ENCODE results near the gene DRGX.

DNA sequence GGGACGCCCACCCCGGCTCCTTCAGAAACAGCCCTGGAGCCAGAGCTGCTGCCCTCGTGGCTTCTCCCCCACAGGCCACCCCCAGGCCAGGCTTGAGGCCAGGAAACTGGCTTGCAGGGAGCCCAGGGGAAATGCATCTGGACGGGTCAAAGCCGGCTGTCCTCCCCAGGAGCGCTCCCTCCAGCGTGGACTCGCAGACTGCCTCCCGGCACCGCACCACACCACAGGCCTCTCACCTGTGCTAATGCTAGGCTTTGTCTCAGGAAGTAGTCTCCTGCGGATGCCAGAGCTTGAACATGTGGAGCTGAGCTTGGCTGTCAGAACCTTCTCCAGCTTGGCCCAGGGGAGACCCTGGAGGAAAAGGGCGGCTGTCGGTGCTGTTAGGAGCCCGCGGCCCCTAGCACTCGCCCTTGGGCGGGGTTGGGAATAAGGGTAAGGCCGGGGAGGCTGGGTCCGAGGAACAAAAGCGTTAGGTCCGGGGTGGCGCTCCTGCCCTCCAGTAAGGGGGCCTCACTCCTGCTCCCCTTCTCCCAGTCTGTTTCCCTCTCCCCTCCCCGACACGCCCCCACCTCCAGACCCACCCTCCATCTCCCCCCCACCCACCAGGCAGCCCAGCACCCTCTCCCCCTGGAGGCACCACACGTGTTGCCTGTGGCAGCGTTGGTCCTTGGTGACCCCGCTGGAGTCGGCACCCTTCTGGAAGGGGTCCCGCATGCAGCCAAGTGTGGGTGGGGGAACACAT, 21.6 kb upstream of the DRGX start:
- TF ChIP-seq, protein P1, sequence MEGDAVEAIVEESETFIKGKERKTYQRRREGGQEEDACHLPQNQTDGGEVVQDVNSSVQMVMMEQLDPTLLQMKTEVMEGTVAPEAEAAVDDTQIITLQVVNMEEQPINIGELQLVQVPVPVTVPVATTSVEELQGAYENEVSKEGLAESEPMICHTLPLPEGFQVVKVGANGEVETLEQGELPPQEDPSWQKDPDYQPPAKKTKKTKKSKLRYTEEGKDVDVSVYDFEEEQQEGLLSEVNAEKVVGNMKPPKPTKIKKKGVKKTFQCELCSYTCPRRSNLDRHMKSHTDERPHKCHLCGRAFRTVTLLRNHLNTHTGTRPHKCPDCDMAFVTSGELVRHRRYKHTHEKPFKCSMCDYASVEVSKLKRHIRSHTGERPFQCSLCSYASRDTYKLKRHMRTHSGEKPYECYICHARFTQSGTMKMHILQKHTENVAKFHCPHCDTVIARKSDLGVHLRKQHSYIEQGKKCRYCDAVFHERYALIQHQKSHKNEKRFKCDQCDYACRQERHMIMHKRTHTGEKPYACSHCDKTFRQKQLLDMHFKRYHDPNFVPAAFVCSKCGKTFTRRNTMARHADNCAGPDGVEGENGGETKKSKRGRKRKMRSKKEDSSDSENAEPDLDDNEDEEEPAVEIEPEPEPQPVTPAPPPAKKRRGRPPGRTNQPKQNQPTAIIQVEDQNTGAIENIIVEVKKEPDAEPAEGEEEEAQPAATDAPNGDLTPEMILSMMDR (IDR thresholded peaks at IDR 0.05; ENCODE audit: insufficient read depth, low read length) = no peak
- TF ChIP-seq, protein P2, sequence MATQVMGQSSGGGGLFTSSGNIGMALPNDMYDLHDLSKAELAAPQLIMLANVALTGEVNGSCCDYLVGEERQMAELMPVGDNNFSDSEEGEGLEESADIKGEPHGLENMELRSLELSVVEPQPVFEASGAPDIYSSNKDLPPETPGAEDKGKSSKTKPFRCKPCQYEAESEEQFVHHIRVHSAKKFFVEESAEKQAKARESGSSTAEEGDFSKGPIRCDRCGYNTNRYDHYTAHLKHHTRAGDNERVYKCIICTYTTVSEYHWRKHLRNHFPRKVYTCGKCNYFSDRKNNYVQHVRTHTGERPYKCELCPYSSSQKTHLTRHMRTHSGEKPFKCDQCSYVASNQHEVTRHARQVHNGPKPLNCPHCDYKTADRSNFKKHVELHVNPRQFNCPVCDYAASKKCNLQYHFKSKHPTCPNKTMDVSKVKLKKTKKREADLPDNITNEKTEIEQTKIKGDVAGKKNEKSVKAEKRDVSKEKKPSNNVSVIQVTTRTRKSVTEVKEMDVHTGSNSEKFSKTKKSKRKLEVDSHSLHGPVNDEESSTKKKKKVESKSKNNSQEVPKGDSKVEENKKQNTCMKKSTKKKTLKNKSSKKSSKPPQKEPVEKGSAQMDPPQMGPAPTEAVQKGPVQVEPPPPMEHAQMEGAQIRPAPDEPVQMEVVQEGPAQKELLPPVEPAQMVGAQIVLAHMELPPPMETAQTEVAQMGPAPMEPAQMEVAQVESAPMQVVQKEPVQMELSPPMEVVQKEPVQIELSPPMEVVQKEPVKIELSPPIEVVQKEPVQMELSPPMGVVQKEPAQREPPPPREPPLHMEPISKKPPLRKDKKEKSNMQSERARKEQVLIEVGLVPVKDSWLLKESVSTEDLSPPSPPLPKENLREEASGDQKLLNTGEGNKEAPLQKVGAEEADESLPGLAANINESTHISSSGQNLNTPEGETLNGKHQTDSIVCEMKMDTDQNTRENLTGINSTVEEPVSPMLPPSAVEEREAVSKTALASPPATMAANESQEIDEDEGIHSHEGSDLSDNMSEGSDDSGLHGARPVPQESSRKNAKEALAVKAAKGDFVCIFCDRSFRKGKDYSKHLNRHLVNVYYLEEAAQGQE (IDR thresholded peaks at IDR 0.05; ENCODE audit: insufficient replicate concordance, low read depth) = no peak
- no peak for TF ChIP-seq POLR2AphosphoS5 (IDR thresholded peaks at IDR 0.05; ENCODE audit: low read depth)
